ENCODE data around the gene KCNMB4.

GRCh38 chr12:70430400-70430799 lies 64.3 kb downstream of the KCNMB4 start:
- TF ChIP-seq ZBTB33 (IDR thresholded peaks at IDR 0.05) (no peak), CTCF (IDR thresholded peaks at IDR 0.05; ENCODE audit: low read depth, low read length, missing input control) (no peak), NR2F2 (IDR thresholded peaks at IDR 0.05) (no peak), YY1 (IDR thresholded peaks at IDR 0.05) (no peak), SP1 (IDR thresholded peaks at IDR 0.05) (no peak), REST (IDR thresholded peaks at IDR 0.05) (no peak)
